Measurements from ENCODE around the gene SRBD1. TPM values are rescaled to one million over a fixed set of nuclear protein-coding genes. Genes with fewer than 3 reads are reported as not detected.

SRBD1 gene
- total RNA-seq, 2 experiments from 2014 or later = 17.6 to 22.2 TPM

DNA sequence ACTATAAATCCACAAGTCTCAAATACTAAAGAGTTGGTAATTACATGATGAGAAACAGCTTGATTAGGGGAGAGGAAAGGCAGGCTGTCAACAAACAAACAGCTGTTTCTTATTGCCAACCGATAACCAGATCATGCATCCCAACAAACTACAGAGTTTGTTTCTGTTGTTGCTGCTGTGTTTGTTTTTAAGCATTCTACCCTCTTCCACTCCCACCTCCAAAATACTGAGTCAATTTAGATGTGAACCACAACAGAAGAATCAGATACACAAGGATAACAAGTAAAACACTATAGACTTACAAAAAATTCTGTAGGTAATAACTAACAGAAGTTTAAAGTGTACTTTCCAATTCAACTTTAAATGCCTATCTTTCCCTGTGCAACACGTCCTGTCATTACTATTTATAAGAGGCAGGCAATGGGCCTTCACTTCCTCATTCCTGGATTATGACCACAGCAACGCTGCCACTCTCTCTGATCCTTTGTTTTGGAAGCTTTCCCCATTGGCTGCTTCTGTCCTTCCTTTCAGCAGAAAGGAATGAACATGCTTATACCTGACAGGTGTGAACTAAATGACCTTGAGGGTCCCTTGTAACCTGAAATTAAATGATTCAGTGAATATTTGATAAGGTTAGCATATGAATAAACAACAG, 152.0 kb downstream of the SRBD1 start:
- CTCF ChIA-PET = no interaction called here
- no peak for DNase-seq
- Mint-ChIP-seq H3K27me3 (no peaks in the 10 kb centered on the region), H3K4me3 (no peak overlapping the region), H3K4me1 (no peaks in the 10 kb centered on the region), H3K9me3 (ENCODE audit: low read depth) (no peaks in the 10 kb centered on the region), H3K36me3 (peaks cover 13% of the 10 kb centered on the region), H3K27ac (no peak overlapping the region)
- no peak for ATAC-seq

DNA sequence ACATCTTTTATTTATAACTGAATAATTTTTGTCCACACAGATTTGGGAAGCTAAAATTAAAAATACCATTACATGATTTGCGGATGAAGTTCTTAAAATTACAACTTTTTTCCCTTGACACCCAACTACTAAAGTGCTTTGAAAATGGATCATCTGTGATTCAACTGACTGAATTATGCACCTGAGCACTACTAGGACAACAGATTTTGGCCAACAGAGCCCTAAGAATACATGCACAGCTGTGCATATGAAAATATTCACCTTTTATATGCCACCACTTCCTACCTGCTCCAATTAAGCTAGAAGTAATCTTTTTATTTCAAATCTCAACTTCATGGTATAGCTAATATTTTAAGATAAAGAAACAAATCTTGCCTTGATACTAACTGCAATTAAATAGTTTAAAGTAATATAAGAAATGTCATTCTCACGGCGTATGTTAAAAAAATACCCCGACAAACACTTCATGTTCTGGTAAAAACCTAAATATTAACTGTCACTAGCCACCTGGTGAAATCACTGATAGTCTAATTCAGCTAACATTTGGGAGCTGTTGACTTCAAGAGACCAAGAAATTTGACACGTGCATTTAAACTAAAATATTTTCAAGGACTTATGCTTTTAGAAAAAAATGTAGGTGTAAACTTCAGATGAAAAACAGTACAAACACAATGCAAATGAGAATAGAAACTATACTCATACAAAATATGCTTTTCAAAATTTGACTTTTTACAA, 153.7 kb downstream of the SRBD1 start:
- H3K4me1 Mint-ChIP-seq = no peaks in the 10 kb centered on the region
- H3K4me3 Mint-ChIP-seq = no peak overlapping the region
- no peak for DNase-seq
- CTCF ChIA-PET = interaction anchor here (1.0 kb wide), 1 partner anchor 9 kb away, joined by 3 read pairs; no protein-coding TSS in a partner anchor
- H3K36me3 Mint-ChIP-seq = peaks cover 13% of the 10 kb centered on the region
- no peaks in the 10 kb centered on the region for H3K9me3 Mint-ChIP-seq (ENCODE audit: low read depth)
- ATAC-seq = no peak
- no peaks in the 10 kb centered on the region for H3K27me3 Mint-ChIP-seq
- H3K27ac Mint-ChIP-seq = no peak overlapping the region

DNA sequence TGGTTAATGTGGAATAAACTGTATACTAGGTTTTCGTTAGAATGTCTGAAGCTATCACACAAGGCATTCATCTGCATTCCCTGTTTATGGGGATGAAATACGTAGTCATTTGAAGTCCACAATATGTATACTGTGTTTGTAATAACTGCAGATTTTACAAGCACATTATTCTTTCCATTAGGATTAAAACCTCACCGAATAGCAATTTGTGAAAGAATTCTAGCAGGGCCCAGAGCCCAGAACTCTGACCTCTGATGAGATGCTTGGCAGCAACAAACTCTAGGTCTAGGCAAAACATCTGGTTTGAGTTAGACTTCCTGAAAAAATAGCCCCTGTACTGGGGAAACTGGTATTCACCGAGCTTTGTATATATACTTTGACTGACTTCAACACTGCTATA, 158.2 kb downstream of the SRBD1 start:
- Mint-ChIP-seq H3K36me3 (no peaks in the 10 kb centered on the region), H3K4me3 (no peak overlapping the region), H3K9me3 (ENCODE audit: low read depth) (no peaks in the 10 kb centered on the region), H3K27me3 (no peaks in the 10 kb centered on the region), H3K4me1 (no peaks in the 10 kb centered on the region), H3K27ac (no peak overlapping the region)
- CTCF ChIA-PET = interaction anchor here (0.6 to 0.7 kb wide), 2 partner anchors 128 to 1393 kb away, joined by 3 read pairs; no protein-coding TSS in a partner anchor
- no peak for ATAC-seq
- no peak for DNase-seq

DNA sequence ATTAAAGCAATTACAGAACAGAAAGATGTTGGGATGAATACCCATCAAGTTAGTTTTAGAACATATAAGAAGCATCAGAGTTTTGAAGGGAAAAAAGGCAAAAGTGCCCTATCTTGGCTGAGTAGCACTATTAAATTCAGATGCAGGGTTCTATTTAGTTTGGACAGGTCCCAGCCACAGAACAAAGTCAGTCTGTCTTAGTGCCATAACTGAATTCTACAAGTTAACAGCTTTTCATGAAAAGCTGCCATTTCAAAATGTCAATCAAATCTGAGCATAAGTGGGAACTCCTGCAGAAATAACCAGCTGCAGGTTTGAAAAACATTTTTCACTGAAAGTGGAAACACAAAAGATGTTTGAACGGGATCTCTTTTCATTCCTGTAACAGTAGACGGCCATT, 160.4 kb downstream of the SRBD1 start:
- DNase-seq = no peak
- H3K27me3 Mint-ChIP-seq = no peaks in the 10 kb centered on the region
- no peak overlapping the region for H3K4me3 Mint-ChIP-seq
- H3K4me1 Mint-ChIP-seq = no peaks in the 10 kb centered on the region
- H3K27ac Mint-ChIP-seq = no peak overlapping the region
- H3K36me3 Mint-ChIP-seq = no peaks in the 10 kb centered on the region
- CTCF ChIA-PET = no interaction called here
- ATAC-seq = no peak
- H3K9me3 Mint-ChIP-seq (ENCODE audit: low read depth) = no peaks in the 10 kb centered on the region

DNA sequence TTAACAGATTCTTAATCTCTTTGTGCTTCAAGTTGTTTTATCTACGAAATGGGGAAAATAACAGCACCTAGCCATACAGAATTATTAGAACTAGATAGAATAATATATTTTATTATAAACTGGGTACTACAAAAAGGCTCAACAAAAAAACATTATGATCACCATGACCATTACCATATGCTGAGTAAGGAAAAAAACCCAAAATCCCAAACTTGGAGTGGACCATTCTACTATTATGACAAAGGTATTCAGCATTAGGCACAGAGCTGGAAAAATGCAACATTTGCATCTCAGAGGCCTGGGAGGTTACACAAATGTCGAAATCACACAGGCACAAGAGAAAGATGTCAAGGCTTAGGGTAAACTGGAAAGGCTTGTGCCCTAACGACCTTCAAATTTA, 162.8 kb downstream of the SRBD1 start:
- H3K36me3 Mint-ChIP-seq = peaks cover 1% of the 10 kb centered on the region
- CTCF ChIA-PET = interaction anchor here (1.0 kb wide), 1 partner anchor 10 kb away, joined by 3 read pairs; no protein-coding TSS in a partner anchor
- no peaks in the 10 kb centered on the region for H3K4me1 Mint-ChIP-seq
- no peak overlapping the region for H3K27ac Mint-ChIP-seq
- ATAC-seq (no peak), DNase-seq (no peak)
- no peak overlapping the region for H3K4me3 Mint-ChIP-seq
- H3K27me3 Mint-ChIP-seq = no peaks in the 10 kb centered on the region
- no peaks in the 10 kb centered on the region for H3K9me3 Mint-ChIP-seq (ENCODE audit: low read depth)

DNA sequence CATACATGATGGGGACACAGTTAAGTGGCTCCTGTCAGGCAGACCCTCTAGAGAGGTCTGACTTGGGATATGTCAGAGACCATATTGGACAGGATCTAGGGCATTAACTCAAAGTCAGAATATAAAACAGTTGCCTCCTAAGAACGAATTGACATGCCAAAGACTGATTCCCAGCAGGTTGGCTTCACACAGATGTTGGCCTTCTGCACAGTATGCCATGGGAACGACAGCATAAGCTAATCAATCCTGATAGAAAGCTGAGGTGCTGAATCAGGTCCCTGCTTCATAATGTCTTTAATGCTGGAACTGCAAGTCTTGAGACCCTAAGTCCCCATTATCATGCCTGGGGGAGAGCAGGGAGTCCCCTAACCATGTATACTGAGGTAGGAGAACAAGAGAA, 165.1 kb downstream of the SRBD1 start:
- CTCF ChIA-PET = no interaction called here
- H3K27ac Mint-ChIP-seq = no peak overlapping the region
- H3K4me3 Mint-ChIP-seq = no peak overlapping the region
- no peaks in the 10 kb centered on the region for H3K9me3 Mint-ChIP-seq (ENCODE audit: low read depth)
- H3K36me3 Mint-ChIP-seq = peaks cover 1% of the 10 kb centered on the region
- H3K27me3 Mint-ChIP-seq = no peaks in the 10 kb centered on the region
- no peak for DNase-seq
- peaks cover 5% of the 10 kb centered on the region for H3K4me1 Mint-ChIP-seq
- no peak for ATAC-seq

DNA sequence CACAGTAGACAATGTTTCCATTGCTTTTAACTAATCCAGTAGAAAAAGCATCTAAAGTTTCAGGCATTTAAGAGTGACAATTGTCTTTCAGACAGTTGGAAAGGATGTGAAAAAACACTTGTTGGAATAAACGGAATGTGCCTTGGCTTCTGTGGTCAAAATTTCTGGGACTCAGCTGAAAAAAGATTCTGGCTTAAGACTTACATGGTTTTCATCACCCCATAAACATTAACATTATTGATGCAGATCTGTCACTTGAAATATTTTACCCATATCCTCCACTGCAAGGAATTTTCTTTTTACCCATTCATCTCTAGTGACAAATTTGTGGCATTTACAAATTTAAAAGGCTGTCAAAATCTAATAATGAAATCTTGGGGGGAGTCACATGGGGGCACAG, 166.0 kb downstream of the SRBD1 start:
- no peak for DNase-seq
- CTCF ChIA-PET = no interaction called here
- H3K36me3 Mint-ChIP-seq = peaks cover 1% of the 10 kb centered on the region
- H3K27ac Mint-ChIP-seq = no peak overlapping the region
- H3K4me1 Mint-ChIP-seq = peaks cover 5% of the 10 kb centered on the region
- no peaks in the 10 kb centered on the region for H3K9me3 Mint-ChIP-seq (ENCODE audit: low read depth)
- no peaks in the 10 kb centered on the region for H3K27me3 Mint-ChIP-seq
- no peak overlapping the region for H3K4me3 Mint-ChIP-seq
- no peak for ATAC-seq

DNA sequence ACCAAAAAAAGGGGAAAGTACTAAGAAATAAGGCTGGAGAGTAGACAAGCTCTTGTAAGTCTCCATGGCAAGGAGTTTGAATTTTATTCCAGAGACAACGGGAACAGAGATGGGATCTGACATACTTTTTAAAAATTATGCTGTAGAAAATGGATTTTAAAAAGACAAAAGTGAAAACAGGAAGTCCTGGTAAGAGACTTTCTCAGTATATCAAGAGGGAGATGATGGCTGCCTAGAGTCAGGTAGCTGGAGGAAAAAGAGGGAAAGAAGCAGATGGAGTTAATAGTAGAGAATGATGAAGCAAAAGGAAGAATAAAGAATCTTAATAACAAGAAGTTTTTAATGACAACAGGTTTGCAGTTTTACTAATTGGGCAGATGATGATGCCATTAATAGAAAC, 168.1 kb downstream of the SRBD1 start:
- H3K9me3 Mint-ChIP-seq (ENCODE audit: low read depth) = no peaks in the 10 kb centered on the region
- H3K4me3 Mint-ChIP-seq = no peak overlapping the region
- H3K27me3 Mint-ChIP-seq = no peaks in the 10 kb centered on the region
- H3K4me1 Mint-ChIP-seq = peaks cover 5% of the 10 kb centered on the region
- DNase-seq (no peak), ATAC-seq (no peak)
- H3K36me3 Mint-ChIP-seq = peaks cover 4% of the 10 kb centered on the region
- no peak overlapping the region for H3K27ac Mint-ChIP-seq
- CTCF ChIA-PET = interaction anchor here (0.5 to 0.7 kb wide), 3 partner anchors 15 to 1194 kb away, joined by 3 read pairs; no protein-coding TSS in a partner anchor

DNA sequence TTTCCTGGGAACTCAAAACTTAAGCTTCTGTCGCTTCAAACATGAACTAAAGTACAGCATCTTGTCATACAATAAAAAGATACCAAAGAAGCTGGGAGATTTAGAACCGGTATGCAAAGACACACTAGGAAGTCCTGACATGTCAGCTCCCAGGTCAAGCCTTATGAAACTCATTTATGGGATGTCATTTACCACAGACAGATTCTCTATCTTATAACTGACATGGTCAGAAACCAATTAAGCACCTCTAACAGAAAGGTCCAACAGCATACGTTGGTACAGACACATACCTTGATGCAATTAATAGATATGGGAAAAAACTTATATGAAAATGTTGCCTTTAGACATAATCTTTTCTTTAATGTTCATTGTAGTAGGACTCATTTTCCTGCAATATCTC, 169.0 kb downstream of the SRBD1 start:
- H3K36me3 Mint-ChIP-seq = peaks cover 12% of the 10 kb centered on the region
- H3K4me1 Mint-ChIP-seq = peaks cover 5% of the 10 kb centered on the region
- H3K27me3 Mint-ChIP-seq = no peaks in the 10 kb centered on the region
- ATAC-seq (no peak), DNase-seq (no peak)
- no peak overlapping the region for H3K27ac Mint-ChIP-seq
- peaks cover 4% of the 10 kb centered on the region for H3K9me3 Mint-ChIP-seq (ENCODE audit: low read depth)
- CTCF ChIA-PET = no interaction called here
- no peak overlapping the region for H3K4me3 Mint-ChIP-seq

DNA sequence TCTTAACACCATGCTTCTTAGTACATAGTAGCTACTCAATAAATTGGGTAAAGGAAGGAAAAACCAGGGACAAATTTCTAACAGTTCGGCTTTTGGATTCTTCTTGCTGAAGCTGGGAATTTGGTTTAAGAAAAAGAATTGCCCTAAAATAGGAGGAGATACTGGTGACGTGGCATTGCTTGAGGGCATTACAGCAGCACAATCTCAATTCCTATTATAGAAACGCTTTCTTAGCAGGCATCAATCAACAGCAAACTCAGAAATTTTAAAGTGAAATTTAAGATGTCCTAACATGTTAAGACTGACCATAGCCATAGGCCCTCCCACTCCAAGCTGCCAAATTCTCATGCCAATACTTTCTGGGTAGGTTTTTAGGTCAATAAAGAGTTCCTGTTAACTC, 169.5 kb downstream of the SRBD1 start:
- Mint-ChIP-seq H3K4me3 (no peak overlapping the region), H3K36me3 (peaks cover 12% of the 10 kb centered on the region), H3K9me3 (ENCODE audit: low read depth) (peaks cover 4% of the 10 kb centered on the region), H3K27ac (no peak overlapping the region), H3K4me1 (peaks cover 5% of the 10 kb centered on the region), H3K27me3 (no peaks in the 10 kb centered on the region)
- ATAC-seq = no peak
- CTCF ChIA-PET = no interaction called here
- no peak for DNase-seq

DNA sequence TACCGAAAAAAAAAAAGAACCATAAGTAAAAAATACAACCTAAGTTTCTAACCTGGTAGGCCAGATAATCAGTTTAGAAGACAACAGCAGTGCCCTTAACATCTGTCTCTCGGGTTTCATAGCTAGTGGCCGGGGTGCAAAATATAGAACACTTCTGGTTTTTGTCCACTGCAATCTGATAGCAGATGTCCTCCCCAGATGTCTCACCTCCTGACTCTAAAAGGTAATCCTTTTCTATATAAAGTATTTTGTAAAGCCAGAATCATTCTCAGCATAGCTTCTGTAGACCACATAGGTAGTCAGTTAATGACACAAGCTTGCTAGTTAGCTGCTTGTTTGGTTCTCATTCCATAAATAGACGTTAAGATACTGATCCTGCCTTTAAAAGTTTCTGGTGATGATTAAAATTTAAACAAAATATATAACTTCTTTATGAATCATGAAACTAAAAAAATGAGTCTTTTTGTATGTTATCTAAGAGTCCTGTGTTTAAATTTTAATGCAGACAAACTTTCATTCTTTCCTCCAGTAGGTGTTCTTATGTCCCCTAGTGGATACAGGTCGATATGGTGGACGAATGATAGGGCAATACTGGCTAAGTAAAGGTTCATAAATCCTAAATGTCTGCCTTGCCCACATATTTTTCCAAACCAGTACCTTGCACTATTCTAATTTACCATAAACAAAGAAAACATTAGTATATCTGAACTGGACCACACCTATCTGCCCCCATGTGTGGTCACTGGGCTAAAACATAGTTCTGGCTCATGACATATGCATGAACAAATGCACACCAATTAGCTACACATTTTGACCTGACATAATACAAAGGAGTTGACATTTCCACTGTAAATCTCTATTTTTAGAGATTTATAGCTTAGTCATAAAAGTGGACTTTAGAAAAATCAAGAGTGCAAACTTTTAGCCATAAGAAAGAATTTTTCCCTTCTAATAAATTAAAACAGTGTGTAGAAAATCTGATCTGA, 171.0 kb downstream of the SRBD1 start:
- peaks cover 21% of the 10 kb centered on the region for H3K36me3 Mint-ChIP-seq
- no peak overlapping the region for H3K4me3 Mint-ChIP-seq
- ATAC-seq = no peak
- H3K9me3 Mint-ChIP-seq (ENCODE audit: low read depth) = peaks cover 4% of the 10 kb centered on the region
- CTCF ChIA-PET = no interaction called here
- H3K27me3 Mint-ChIP-seq = no peaks in the 10 kb centered on the region
- no peak overlapping the region for H3K27ac Mint-ChIP-seq
- no peak for DNase-seq
- H3K4me1 Mint-ChIP-seq = peaks cover 5% of the 10 kb centered on the region

DNA sequence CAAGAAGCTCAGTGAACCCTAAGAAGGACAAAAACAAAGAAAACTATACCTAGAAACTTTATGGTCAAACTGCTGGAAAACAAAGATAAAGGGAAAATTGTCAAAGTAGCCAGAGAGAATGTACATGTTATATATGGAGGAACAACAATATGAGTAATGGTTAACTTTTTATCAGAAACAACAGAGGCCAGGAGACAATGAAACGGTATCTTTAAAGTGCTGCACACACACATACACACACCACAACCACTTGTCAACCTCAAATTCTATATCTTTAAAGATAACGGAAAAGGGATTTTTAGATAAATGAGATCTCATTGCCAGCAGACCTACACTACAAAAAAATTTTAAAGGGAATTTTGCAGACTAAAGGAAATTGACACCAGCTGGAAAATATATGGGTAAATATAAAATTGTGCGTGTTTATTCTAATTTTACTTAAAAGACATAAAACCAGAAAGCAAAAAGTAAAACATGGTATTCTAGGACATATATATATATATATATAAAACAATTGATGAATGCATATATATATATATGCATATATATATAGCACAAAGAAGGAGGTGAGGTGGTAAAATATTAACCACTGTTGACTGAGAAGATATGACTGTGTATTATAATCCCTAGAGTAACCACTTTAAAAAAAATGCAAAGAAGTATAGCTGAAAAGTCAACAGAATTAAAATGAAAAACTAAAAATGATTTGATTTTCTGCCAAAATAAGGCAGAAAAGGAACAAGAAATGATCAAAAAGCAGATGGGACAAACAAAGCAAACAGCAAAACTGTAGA, 172.0 kb downstream of the SRBD1 start:
- H3K4me1 Mint-ChIP-seq = peaks cover 5% of the 10 kb centered on the region
- CTCF ChIA-PET = no interaction called here
- no peak overlapping the region for H3K27ac Mint-ChIP-seq
- H3K4me3 Mint-ChIP-seq = no peak overlapping the region
- no peak for ATAC-seq
- no peaks in the 10 kb centered on the region for H3K27me3 Mint-ChIP-seq
- DNase-seq = no peak
- peaks cover 4% of the 10 kb centered on the region for H3K9me3 Mint-ChIP-seq (ENCODE audit: low read depth)
- H3K36me3 Mint-ChIP-seq = peaks cover 24% of the 10 kb centered on the region

DNA sequence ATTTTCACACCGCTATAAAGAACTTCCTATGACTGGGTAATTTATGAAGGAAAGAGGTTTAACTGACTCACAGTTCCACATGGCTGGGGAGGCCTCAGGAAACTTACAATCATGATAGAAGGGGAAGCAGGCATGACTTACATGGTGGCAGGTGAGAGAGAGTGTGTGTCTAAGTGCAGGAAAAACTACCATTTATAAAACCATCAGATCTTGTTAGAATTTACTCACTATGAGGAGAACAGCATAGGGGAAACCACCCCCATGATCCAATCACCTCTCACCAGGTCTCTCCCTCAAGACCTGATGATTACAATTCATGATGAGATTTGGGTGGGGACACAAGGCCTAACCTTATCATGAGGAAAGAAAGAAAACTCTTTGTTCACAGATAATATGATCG, 174.6 kb downstream of the SRBD1 start:
- CTCF ChIA-PET = no interaction called here
- Mint-ChIP-seq H3K4me1 (no peaks in the 10 kb centered on the region), H3K4me3 (no peak overlapping the region), H3K36me3 (peaks cover 23% of the 10 kb centered on the region), H3K9me3 (ENCODE audit: low read depth) (peaks cover 4% of the 10 kb centered on the region), H3K27ac (no peak overlapping the region), H3K27me3 (no peaks in the 10 kb centered on the region)
- no peak for DNase-seq
- ATAC-seq = no peak

Data from activated CD8-positive, alpha-beta memory T cell treated with anti-CD3 and anti-CD28 coated beads, Interleukin-2, amount 10 ng/mL, durations not matched to agents 7 days and 5 days (primary cell).